ENCODE measurements around the gene TRIM33.

DNA sequence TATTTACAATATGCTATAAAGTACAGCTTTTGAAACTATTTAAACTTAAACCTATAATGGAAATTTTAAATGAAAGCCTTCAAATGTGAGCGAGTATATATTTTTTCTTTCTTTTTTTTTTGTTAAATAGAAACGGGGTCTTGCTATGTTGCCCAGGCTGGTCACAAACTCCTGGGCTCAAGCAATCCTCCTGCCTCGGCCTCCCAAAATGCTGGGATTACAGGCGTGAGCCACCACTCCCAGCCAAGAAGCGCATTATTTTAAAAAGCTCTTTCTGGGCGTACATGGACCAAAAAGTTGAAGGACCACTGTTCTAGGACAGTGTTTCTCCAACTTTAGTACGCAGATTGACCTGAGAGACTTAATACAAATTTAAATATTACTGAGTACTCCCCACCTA, 87.5 kb downstream of the TRIM33 start:
- TF ChIP-seq, protein P1, sequence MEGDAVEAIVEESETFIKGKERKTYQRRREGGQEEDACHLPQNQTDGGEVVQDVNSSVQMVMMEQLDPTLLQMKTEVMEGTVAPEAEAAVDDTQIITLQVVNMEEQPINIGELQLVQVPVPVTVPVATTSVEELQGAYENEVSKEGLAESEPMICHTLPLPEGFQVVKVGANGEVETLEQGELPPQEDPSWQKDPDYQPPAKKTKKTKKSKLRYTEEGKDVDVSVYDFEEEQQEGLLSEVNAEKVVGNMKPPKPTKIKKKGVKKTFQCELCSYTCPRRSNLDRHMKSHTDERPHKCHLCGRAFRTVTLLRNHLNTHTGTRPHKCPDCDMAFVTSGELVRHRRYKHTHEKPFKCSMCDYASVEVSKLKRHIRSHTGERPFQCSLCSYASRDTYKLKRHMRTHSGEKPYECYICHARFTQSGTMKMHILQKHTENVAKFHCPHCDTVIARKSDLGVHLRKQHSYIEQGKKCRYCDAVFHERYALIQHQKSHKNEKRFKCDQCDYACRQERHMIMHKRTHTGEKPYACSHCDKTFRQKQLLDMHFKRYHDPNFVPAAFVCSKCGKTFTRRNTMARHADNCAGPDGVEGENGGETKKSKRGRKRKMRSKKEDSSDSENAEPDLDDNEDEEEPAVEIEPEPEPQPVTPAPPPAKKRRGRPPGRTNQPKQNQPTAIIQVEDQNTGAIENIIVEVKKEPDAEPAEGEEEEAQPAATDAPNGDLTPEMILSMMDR (IDR thresholded peaks at IDR 0.05; ENCODE audit: low read depth, low read length): no peak
- TF ChIP-seq POLR2A (IDR thresholded peaks at IDR 0.05; ENCODE audit: extremely low read depth, insufficient read length) (no peak), MYC (IDR thresholded peaks at IDR 0.05; ENCODE audit: low read depth, low read length) (no peak)
- TF ChIP-seq, protein P2, sequence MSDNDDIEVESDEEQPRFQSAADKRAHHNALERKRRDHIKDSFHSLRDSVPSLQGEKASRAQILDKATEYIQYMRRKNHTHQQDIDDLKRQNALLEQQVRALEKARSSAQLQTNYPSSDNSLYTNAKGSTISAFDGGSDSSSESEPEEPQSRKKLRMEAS (IDR thresholded peaks at IDR 0.05; ENCODE audit: low read depth, low read length): no peak

Measured in NB4 (cell line).